ENCODE data around the gene LNX1. TPM values are rescaled to one million over a fixed set of nuclear protein-coding genes. Genes with fewer than 3 reads are reported as not detected.

The LNX1 gene
- total and polyA plus RNA-seq, 2 donors (not counting 1 experiment from before 2014, with no cell fraction given) = 0.48 to 1.3 TPM

GRCh38 chr4:53453385-53453784 lies 137.9 kb downstream of the LNX1 start:
- peaks cover 2% of the 10 kb centered on the region for H3K79me2 ChIP-seq (ENCODE audit: control insufficient read depth, insufficient read depth, low read length)
- no peaks in the 10 kb centered on the region for H3K27me3 ChIP-seq (ENCODE audit: control insufficient read depth, insufficient read depth, low read length)
- DNase-seq (ENCODE audit: low read depth in 2 of 2) = no peak
- H3K36me3 ChIP-seq (ENCODE audit: control insufficient read depth, insufficient read depth, low read length) = peaks cover 4% of the 10 kb centered on the region
- H2AFZ ChIP-seq (ENCODE audit: low read length) = no peak overlapping the region
- H3K4me3 ChIP-seq (replicated peaks in 1 of 4; ENCODE audit: control extremely low read depth in 1 of 4, insufficient read depth in 1 of 4, low read depth in 3 of 4, low read length in 4 of 4) = no peak overlapping the region
- H3K9ac ChIP-seq (ENCODE audit: insufficient read depth, low read length) = no peak overlapping the region
- TF ChIP-seq CTCF (conservative IDR thresholded peaks at IDR 0.05 in 1 of 2, IDR thresholded peaks at IDR 0.05 in 1 of 2; ENCODE audit: low read depth in 1 of 2, low read length in 2 of 2) (no peak), EZH2 (IDR thresholded peaks at IDR 0.05; ENCODE audit: low read length, missing control alignments) (no peak)
- peak overlapping the region; percentile 23 for H3K27ac ChIP-seq (ENCODE audit: insufficient read depth, low read length)
- H3K4me2 ChIP-seq (ENCODE audit: extremely low read depth, insufficient read depth, low read length) = no peak overlapping the region
- no peaks in the 10 kb centered on the region for H4K20me1 ChIP-seq (ENCODE audit: control insufficient read depth, extremely low read depth, insufficient read depth, low read length)
- H3K9me3 ChIP-seq (ENCODE audit: control insufficient read depth, insufficient read depth, low read depth, low read length) = no peaks in the 10 kb centered on the region
- no peaks in the 10 kb centered on the region for H3K4me1 ChIP-seq (ENCODE audit: control insufficient read depth, extremely low read depth, insufficient read depth, low read length)

GRCh38 chr4:53450773-53451172 lies 140.5 kb downstream of the LNX1 start:
- H3K9me3 ChIP-seq (ENCODE audit: control insufficient read depth, insufficient read depth, low read depth, low read length) = no peaks in the 10 kb centered on the region
- no peak overlapping the region for H3K9ac ChIP-seq (ENCODE audit: insufficient read depth, low read length)
- peaks cover 2% of the 10 kb centered on the region for H3K79me2 ChIP-seq (ENCODE audit: control insufficient read depth, insufficient read depth, low read length)
- peaks cover 2% of the 10 kb centered on the region for H3K36me3 ChIP-seq (ENCODE audit: control insufficient read depth, insufficient read depth, low read length)
- no peaks in the 10 kb centered on the region for H3K4me1 ChIP-seq (ENCODE audit: control insufficient read depth, extremely low read depth, insufficient read depth, low read length)
- no peak overlapping the region for H3K4me3 ChIP-seq (replicated peaks in 1 of 4; ENCODE audit: control extremely low read depth in 1 of 4, insufficient read depth in 1 of 4, low read depth in 3 of 4, low read length in 4 of 4)
- no peak overlapping the region for H2AFZ ChIP-seq (ENCODE audit: low read length)
- no peak overlapping the region for H3K27ac ChIP-seq (ENCODE audit: insufficient read depth, low read length)
- H4K20me1 ChIP-seq (ENCODE audit: control insufficient read depth, extremely low read depth, insufficient read depth, low read length) = no peaks in the 10 kb centered on the region
- no peak for TF ChIP-seq EZH2 (IDR thresholded peaks at IDR 0.05; ENCODE audit: low read length, missing control alignments)
- TF ChIP-seq CTCF (conservative IDR thresholded peaks at IDR 0.05 in 1 of 2, IDR thresholded peaks at IDR 0.05 in 1 of 2; ENCODE audit: low read depth in 1 of 2, low read length in 2 of 2) = no peak
- H3K4me2 ChIP-seq (ENCODE audit: extremely low read depth, insufficient read depth, low read length) = no peak overlapping the region
- DNase-seq (ENCODE audit: low read depth in 2 of 2) = peak in 1 of 2 donors; percentile 10
- H3K27me3 ChIP-seq (ENCODE audit: control insufficient read depth, insufficient read depth, low read length) = no peaks in the 10 kb centered on the region

GRCh38 chr4:53444954-53445353 lies 146.3 kb downstream of the LNX1 start:
- H3K79me2 ChIP-seq (ENCODE audit: control insufficient read depth, insufficient read depth, low read length) = peaks cover 2% of the 10 kb centered on the region

More at GRCh38 chr4:53444954-53445353, 146.3 kb downstream of the LNX1 start:
- no peaks in the 10 kb centered on the region for H3K9me3 ChIP-seq (ENCODE audit: control insufficient read depth, insufficient read depth, low read depth, low read length)
- peaks cover 2% of the 10 kb centered on the region for H3K36me3 ChIP-seq (ENCODE audit: control insufficient read depth, insufficient read depth, low read length)
- TF ChIP-seq CTCF (conservative IDR thresholded peaks at IDR 0.05 in 1 of 2, IDR thresholded peaks at IDR 0.05 in 1 of 2; ENCODE audit: low read depth in 1 of 2, low read length in 2 of 2) (no peak), EZH2 (IDR thresholded peaks at IDR 0.05; ENCODE audit: low read length, missing control alignments) (no peak)
- no peaks in the 10 kb centered on the region for H4K20me1 ChIP-seq (ENCODE audit: control insufficient read depth, extremely low read depth, insufficient read depth, low read length)
- no peak overlapping the region for H3K9ac ChIP-seq (ENCODE audit: insufficient read depth, low read length)
- no peaks in the 10 kb centered on the region for H3K27me3 ChIP-seq (ENCODE audit: control insufficient read depth, insufficient read depth, low read length)
- no peak overlapping the region for H3K4me3 ChIP-seq (replicated peaks in 1 of 4; ENCODE audit: control extremely low read depth in 1 of 4, insufficient read depth in 1 of 4, low read depth in 3 of 4, low read length in 4 of 4)
- no peak overlapping the region for H3K27ac ChIP-seq (ENCODE audit: insufficient read depth, low read length)
- no peak overlapping the region for H2AFZ ChIP-seq (ENCODE audit: low read length)
- no peak for DNase-seq (ENCODE audit: low read depth in 2 of 2)
- no peak overlapping the region for H3K4me2 ChIP-seq (ENCODE audit: extremely low read depth, insufficient read depth, low read length)
- H3K4me1 ChIP-seq (ENCODE audit: control insufficient read depth, extremely low read depth, insufficient read depth, low read length) = no peaks in the 10 kb centered on the region

Data from fibroblast of lung (primary cell).